HepG2 (cell line): Measurements from ENCODE around the gene RAD9A.

Experiments used
- CHD2 ChIP-seq: IDR thresholded peaks from 2 replicates; pipeline ENCODE4 v1.6.1; 2011; ENCODE audit warnings: low read depth, low read length, improper control_type of control experiment
- ESRRA ChIP-seq: sonication (generic); formaldehyde crosslinking; IDR thresholded peaks from 2 replicates; pipeline ENCODE4 v1.5.1; 2020; ENCODE audit warnings: mild to moderate bottlenecking, low read depth, missing genetic modification reagents
- FOXM1 ChIP-seq: sonication (generic); formaldehyde crosslinking; IDR thresholded peaks from 2 replicates; pipeline ENCODE4 v1.5.0; 2020; ENCODE audit warnings: missing genetic modification reagents
- PHF20 ChIP-seq: sonication (generic); formaldehyde crosslinking; IDR thresholded peaks from 2 replicates; pipeline ENCODE4 v1.5.0; 2020; ENCODE audit warnings: mild to moderate bottlenecking, missing genetic modification reagents
- PRDM4 ChIP-seq: sonication (generic); formaldehyde crosslinking; IDR thresholded peaks from 2 replicates; pipeline ENCODE4 v1.9.0; 2021; ENCODE audit warnings: missing genetic modification reagents, borderline replicate concordance
- SRF ChIP-seq: IDR thresholded peaks from 2 replicates; pipeline ENCODE4 v1.6.1; 2011; ENCODE audit warnings: mild to moderate bottlenecking, low read depth, low read length, moderate library complexity
- ZC3H13 ChIP-seq: sonication (generic); formaldehyde crosslinking; IDR thresholded peaks from 2 replicates; pipeline ENCODE4 v1.8.1; 2023; ENCODE audit warnings: mild to moderate bottlenecking, missing genetic modification reagents, moderate library complexity
- ZNF24 ChIP-seq: fragments of 450-650 bp; IDR thresholded peaks from 2 replicates; pipeline ENCODE4 v1.6.1; 2017; ENCODE audit warnings: antibody characterized with exemption, mild to moderate bottlenecking
- ZNF274 ChIP-seq: sonication (generic); formaldehyde crosslinking; IDR thresholded peaks from 2 replicates; pipeline ENCODE4 v1.5.1; 2020; ENCODE audit warnings: mild to moderate bottlenecking, missing genetic modification reagents
- ZNF563 ChIP-seq: sonication (generic); formaldehyde crosslinking; IDR thresholded peaks from 2 replicates; pipeline ENCODE4 v1.8.0; 2022; ENCODE audit warnings: mild to moderate bottlenecking, moderate library complexity, missing genetic modification reagents

GRCh38 chr11:67418476-67419281 is 26.9 kb downstream of the RAD9A start:
- TF ChIP-seq FOXM1 (CRISPR knock-in tag) = no peak
- TF ChIP-seq PRDM4 = no peak
- no peak for TF ChIP-seq ESRRA (CRISPR knock-in tag)
- TF ChIP-seq ZNF24 = no peak
- TF ChIP-seq ZNF274 (CRISPR knock-in tag) = no peak
- no peak for TF ChIP-seq ZNF563
- no peak for TF ChIP-seq CHD2
- TF ChIP-seq PHF20 = no peak
- no peak for TF ChIP-seq ZC3H13 (CRISPR knock-in tag)
- no peak for TF ChIP-seq SRF
